Activated CD4-positive, alpha-beta memory T cell treated with anti-CD3 and anti-CD28 coated beads, Interleukin-2, amount 10 ng/mL, durations not matched to agents 7 days and 5 days (primary cell): ENCODE results near the gene SYCP3. TPM values are rescaled to one million over a fixed set of nuclear protein-coding genes. Genes with fewer than 3 reads are reported as not detected.

Source experiments
- CTCF ChIA-PET: fragments of 350-600 bp; sonication (Branson Sonifier 250); formaldehyde crosslinking; loops from one replicate; lab custom pipeline; 2021; ENCODE audit warnings: antibody characterized with exemption, inconsistent platforms; lab: Charles Lee
- POLR2A ChIA-PET: fragments of 350-600 bp; sonication (Branson Sonifier 250); formaldehyde crosslinking; loops from one replicate; lab custom pipeline; 2021; ENCODE audit warnings: antibody characterized with exemption; lab: Charles Lee
- DNase-seq: peaks from one replicate; pipeline ENCODE4 v3.0.0-alpha.2; 2020
- H3K27ac Mint-ChIP-seq: one replicate; pipeline ENCODE4 v1.8.0; 2021; ENCODE audit warnings: mild to moderate bottlenecking, mixed read lengths
- H3K27me3 Mint-ChIP-seq: one replicate; pipeline ENCODE4 v1.8.0; 2021; ENCODE audit warnings: mixed read lengths
- H3K36me3 Mint-ChIP-seq: one replicate; pipeline ENCODE4 v1.8.0; 2021; ENCODE audit warnings: low read depth, mixed read lengths
- H3K4me1 Mint-ChIP-seq: one replicate; pipeline ENCODE4 v1.8.0; 2021; ENCODE audit warnings: mixed read lengths
- H3K4me3 Mint-ChIP-seq: one replicate; pipeline ENCODE4 v1.8.0; 2021; ENCODE audit warnings: mild to moderate bottlenecking, mixed read lengths
- H3K9me3 Mint-ChIP-seq: one replicate; pipeline ENCODE4 v1.8.0; 2021; ENCODE audit warnings: mixed read lengths
- total RNA-seq, 2 experiments: library from RNA; stranded (reverse); gene quantifications; one replicate each; pipeline ENCODE4 v1.2.3, GENCODE V29; 2021

SYCP3 gene
- total RNA-seq = under 1 TPM; 0.28 to 0.30 TPM

DNA sequence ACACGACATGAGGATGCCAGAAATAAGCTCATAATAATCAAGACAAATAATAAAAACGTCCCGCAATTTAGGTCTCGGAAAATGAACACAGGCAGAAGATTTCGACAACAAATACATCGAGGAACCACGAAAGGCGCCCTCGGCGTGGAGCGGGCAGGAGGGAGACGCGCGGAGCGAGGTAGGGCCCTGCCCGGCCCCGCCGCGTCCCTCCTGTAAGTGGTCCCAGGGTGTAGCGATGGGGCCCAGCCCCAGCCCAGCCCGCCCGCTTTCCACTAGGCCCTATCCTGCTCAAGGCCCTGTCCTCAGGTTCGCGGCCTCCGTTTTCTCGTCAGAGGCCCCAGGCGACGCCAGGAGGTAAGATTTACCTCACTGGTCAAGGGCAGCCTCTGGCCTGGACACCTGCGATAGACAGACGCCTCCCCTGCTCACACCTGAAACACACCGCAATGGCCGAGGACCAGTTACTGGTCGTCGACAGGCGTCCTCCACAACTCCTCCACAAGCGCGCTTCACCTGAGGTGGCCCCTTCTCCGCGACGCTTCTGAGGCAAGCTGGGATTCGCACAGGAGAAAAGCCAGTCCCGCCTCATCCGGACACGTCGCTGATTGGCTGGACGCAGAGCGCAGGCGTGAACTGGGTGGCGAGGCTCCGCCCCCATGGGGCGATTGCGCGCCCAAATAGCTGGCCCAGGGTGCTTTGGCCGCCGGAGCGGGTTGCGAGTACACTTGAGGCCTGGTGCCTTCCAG, at the start of gene SYCP3:
TSS of gene SYCP3 (minus strand) at position 543 of the 746 bp plus-strand sequence. CDS start 1,527 bp downstream, outside the sequence.
- Mint-ChIP-seq H3K27me3 (no peaks in the 10 kb centered on the region), H3K27ac (no peak within 1 kb of the TSS), H3K9me3 (no peaks in the 10 kb centered on the region), H3K36me3 (peaks cover 19% of the 10 kb centered on the region), H3K4me1 (peaks cover 12% of the 10 kb centered on the region), H3K4me3 (no peak within 1 kb of the TSS)
- POLR2A ChIA-PET = no interaction called here
- DNase-seq = no peak
- CTCF ChIA-PET = no interaction called here

GRCh38 chr12:101785671-101786070, 46.4 kb upstream of the SYCP3 start:
- Mint-ChIP-seq H3K36me3 (peaks cover 42% of the 10 kb centered on the region), H3K9me3 (no peaks in the 10 kb centered on the region), H3K27me3 (no peaks in the 10 kb centered on the region), H3K4me3 (no peak overlapping the region), H3K4me1 (peaks cover 33% of the 10 kb centered on the region), H3K27ac (no peak overlapping the region)
- no peak for DNase-seq
- POLR2A ChIA-PET = interaction anchor here (1.1 kb wide), 1 partner anchor 43 kb away, joined by 4 read pairs; no protein-coding TSS in a partner anchor
- CTCF ChIA-PET = interaction anchor here (0.5 kb wide), 1 partner anchor 28 kb away, joined by 5 read pairs; no protein-coding TSS in a partner anchor

- ChIA-PET POLR2A (interaction anchor here (0.8 to 1.5 kb wide), 5 partner anchors 8 to 49 kb away, joined by 3 to 4 read pairs (median 3); partner anchors contain the start of gene GNPTAB), CTCF (interaction anchor here (0.7 to 1.4 kb wide), 3 partner anchors 34 to 46 kb away, joined by 4 to 5 read pairs (median 4); partner anchors contain the start of gene GNPTAB)
- Mint-ChIP-seq H3K4me1 (peaks cover 37% of the 10 kb centered on the region), H3K27ac (no peak overlapping the region), H3K27me3 (no peaks in the 10 kb centered on the region), H3K36me3 (peaks cover 44% of the 10 kb centered on the region), H3K4me3 (no peak overlapping the region), H3K9me3 (no peaks in the 10 kb centered on the region)
- DNase-seq = no peak
These were observed 45.1 kb upstream of the SYCP3 start for GRCh38 chr12:101784376-101784775.

DNA sequence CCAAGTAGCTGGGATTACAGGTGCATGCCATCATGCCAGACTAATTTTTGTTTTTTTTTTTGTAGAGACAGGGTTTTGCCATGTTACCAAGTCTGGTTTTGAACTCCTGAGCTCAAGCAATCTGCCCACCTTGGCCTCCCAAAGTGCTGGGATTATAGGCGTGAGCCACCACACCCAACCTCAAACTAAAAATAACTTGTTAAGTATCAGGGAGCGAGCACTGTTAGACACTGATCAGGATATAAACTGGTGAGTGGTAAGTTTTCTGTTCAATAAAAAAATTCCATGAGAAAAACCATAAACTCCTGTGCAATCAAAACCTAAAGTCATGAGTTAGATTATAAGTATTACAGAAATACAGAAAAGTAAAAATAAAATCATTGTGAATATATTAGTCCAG, 44.6 kb upstream of the SYCP3 start:
- Mint-ChIP-seq H3K4me1 (peaks cover 39% of the 10 kb centered on the region), H3K4me3 (no peak overlapping the region), H3K9me3 (no peaks in the 10 kb centered on the region), H3K27ac (no peak overlapping the region), H3K36me3 (peaks cover 43% of the 10 kb centered on the region), H3K27me3 (no peaks in the 10 kb centered on the region)
- POLR2A ChIA-PET = interaction anchor here (0.8 to 1.5 kb wide), 3 partner anchors 9 to 47 kb away, joined by 3 to 4 read pairs (median 3); partner anchors contain the start of gene GNPTAB
- no peak for DNase-seq
- CTCF ChIA-PET = interaction anchor here (1.0 to 1.4 kb wide), 2 partner anchors 40 to 47 kb away, joined by 4 to 5 read pairs; partner anchors contain the start of gene GNPTAB

DNA sequence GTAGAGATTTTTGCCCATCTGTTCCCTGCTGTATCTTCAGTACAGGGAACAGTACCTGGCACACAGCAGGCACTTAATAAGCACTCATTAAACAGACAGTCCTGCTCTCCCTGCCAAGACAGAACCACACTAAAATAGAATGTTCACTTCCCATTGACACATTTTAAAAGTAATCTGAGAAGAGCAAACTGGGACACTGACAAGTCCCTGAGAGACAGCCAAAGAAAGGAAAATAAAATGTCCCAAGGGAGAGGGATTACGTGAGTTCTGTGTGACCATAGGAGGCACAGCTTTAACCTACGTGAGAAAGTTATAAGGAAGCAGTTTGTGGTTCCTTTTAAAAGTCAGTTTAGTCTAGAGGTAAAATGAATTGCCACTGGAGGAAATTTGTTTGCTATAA, 43.9 kb upstream of the SYCP3 start:
- no peak for DNase-seq
- POLR2A ChIA-PET = interaction anchor here (1.5 kb wide), 1 partner anchor 9 kb away, joined by 4 read pairs; no protein-coding TSS in a partner anchor
- CTCF ChIA-PET = interaction anchor here (1.0 to 1.4 kb wide), 2 partner anchors 41 to 47 kb away, joined by 4 to 5 read pairs; partner anchors contain the start of gene GNPTAB
- Mint-ChIP-seq H3K4me1 (peaks cover 42% of the 10 kb centered on the region), H3K27me3 (no peaks in the 10 kb centered on the region), H3K36me3 (peaks cover 43% of the 10 kb centered on the region), H3K9me3 (no peaks in the 10 kb centered on the region), H3K4me3 (no peak overlapping the region), H3K27ac (no peak overlapping the region)

DNA sequence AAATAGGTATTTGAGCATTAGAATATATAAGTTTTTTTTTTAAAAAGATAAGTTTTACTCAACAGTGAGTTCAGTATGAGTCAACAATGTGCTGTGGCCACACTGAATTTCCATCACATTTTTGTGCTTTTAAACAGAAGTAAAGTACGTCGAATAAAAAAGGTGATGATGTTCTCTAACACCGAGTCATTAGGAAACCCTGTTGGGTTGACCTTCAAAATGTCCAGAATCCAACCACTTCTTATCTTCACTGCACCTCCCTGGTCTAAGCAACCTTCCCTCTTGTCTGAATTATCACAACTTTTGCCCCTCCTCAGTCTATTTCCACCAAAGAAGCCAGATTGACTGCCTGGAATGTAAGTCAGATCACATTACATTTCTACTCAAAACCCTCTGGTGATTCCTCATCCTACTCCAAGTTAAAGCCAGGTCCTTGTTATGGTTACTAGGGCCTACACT, 43.0 kb upstream of the SYCP3 start:
- CTCF ChIA-PET = interaction anchor here (2.5 to 6.5 kb wide), 2 partner anchors 10 to 11 kb away, joined by 8 to 31 read pairs; no protein-coding TSS in a partner anchor
- Mint-ChIP-seq H3K27me3 (no peaks in the 10 kb centered on the region), H3K9me3 (no peaks in the 10 kb centered on the region), H3K27ac (peak overlapping the region; percentile 0), H3K4me3 (no peak overlapping the region), H3K4me1 (peaks cover 49% of the 10 kb centered on the region), H3K36me3 (peaks cover 48% of the 10 kb centered on the region)
- no peak for DNase-seq
- POLR2A ChIA-PET = interaction anchor here (0.7 to 3.1 kb wide), 4 partner anchors 9 to 49 kb away, joined by 3 to 16 read pairs (median 4); partner anchors contain the start of gene GNPTAB

GRCh38 chr12:101781834-101782233, 42.6 kb upstream of the SYCP3 start:
- Mint-ChIP-seq H3K36me3 (peaks cover 53% of the 10 kb centered on the region), H3K27ac (peak overlapping the region; percentile 61), H3K27me3 (no peaks in the 10 kb centered on the region), H3K9me3 (no peaks in the 10 kb centered on the region), H3K4me1 (peaks cover 53% of the 10 kb centered on the region), H3K4me3 (no peak overlapping the region)
- ChIA-PET CTCF (interaction anchor here (0.9 to 6.5 kb wide), 5 partner anchors 10 to 58 kb away, joined by 4 to 42 read pairs (median 8); partner anchors contain the start of gene GNPTAB), POLR2A (interaction anchor here (0.7 to 3.1 kb wide), 4 partner anchors 10 to 49 kb away, joined by 3 to 16 read pairs (median 4); partner anchors contain the start of gene GNPTAB)
- no peak for DNase-seq

DNA sequence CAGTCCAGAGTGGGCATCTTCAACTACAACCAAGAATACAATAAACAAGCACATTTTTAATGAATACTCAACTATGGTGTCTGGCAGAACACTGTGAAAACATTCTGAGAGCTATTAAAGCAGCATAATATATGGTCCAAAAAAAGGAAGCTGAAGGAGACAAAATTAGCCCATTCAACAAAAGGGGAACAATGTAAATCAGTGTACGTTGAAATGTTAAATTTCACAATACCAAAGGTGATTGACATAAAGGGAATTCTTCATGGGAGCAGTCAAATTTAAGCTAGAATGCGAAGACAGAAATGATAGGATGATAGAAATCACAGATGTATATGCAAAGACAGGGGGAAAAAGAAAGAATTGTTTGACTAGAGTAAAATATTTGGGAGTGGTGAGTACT, 41.3 kb upstream of the SYCP3 start:
- ChIA-PET CTCF (interaction anchor here (0.7 to 6.5 kb wide), 7 partner anchors 9 to 421 kb away, joined by 3 to 42 read pairs (median 12); partner anchors contain the start of gene GNPTAB), POLR2A (interaction anchor here (0.9 to 3.1 kb wide), 5 partner anchors 8 to 47 kb away, joined by 3 to 16 read pairs (median 5); no protein-coding TSS in a partner anchor)
- no peak overlapping the region for H3K4me3 Mint-ChIP-seq
- peak overlapping the region; percentile 61 for H3K27ac Mint-ChIP-seq
- no peak for DNase-seq
- peaks cover 58% of the 10 kb centered on the region for H3K36me3 Mint-ChIP-seq
- no peaks in the 10 kb centered on the region for H3K27me3 Mint-ChIP-seq
- H3K9me3 Mint-ChIP-seq = no peaks in the 10 kb centered on the region
- peaks cover 53% of the 10 kb centered on the region for H3K4me1 Mint-ChIP-seq

DNA sequence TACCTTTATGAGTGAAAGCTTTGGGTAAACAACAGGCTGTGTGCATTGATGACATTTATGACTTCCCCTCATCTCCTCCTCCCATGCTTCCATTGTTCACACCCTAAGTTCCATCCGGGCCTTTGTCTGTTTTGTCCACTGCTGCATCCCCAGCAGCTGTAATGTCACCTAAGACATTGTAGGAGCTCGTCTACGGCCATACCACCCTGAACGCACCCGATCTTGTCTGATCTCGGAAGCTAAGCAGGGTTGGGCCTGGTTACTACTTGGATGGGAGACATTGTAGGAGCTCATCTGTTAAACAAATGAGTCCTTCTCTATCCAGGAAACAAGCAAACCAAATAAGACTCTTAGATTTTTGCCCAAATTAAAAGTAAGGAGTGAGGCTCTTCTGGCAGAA, 40.4 kb upstream of the SYCP3 start:
- CTCF ChIA-PET = interaction anchor here (0.6 to 6.5 kb wide), 8 partner anchors 8 to 61 kb away, joined by 3 to 42 read pairs (median 10); partner anchors contain the start of gene GNPTAB
- POLR2A ChIA-PET = interaction anchor here (0.9 to 3.1 kb wide), 6 partner anchors 7 to 48 kb away, joined by 3 to 16 read pairs (median 5); no protein-coding TSS in a partner anchor
- Mint-ChIP-seq H3K4me1 (peaks cover 55% of the 10 kb centered on the region), H3K4me3 (no peak overlapping the region), H3K36me3 (peaks cover 54% of the 10 kb centered on the region), H3K27ac (no peak overlapping the region), H3K9me3 (no peaks in the 10 kb centered on the region), H3K27me3 (no peaks in the 10 kb centered on the region)
- no peak for DNase-seq

GRCh38 chr12:101779200-101779599, 39.9 kb upstream of the SYCP3 start:
- Mint-ChIP-seq H3K36me3 (peaks cover 50% of the 10 kb centered on the region), H3K4me3 (no peak overlapping the region), H3K4me1 (peaks cover 55% of the 10 kb centered on the region), H3K27me3 (no peaks in the 10 kb centered on the region), H3K27ac (no peak overlapping the region), H3K9me3 (no peaks in the 10 kb centered on the region)
- ChIA-PET POLR2A (interaction anchor here (1.3 to 3.1 kb wide), 4 partner anchors 12 to 48 kb away, joined by 3 to 16 read pairs (median 6); no protein-coding TSS in a partner anchor), CTCF (interaction anchor here (0.6 to 6.5 kb wide), 7 partner anchors 14 to 61 kb away, joined by 3 to 42 read pairs (median 12); partner anchors contain the start of gene GNPTAB)
- no peak for DNase-seq

DNA sequence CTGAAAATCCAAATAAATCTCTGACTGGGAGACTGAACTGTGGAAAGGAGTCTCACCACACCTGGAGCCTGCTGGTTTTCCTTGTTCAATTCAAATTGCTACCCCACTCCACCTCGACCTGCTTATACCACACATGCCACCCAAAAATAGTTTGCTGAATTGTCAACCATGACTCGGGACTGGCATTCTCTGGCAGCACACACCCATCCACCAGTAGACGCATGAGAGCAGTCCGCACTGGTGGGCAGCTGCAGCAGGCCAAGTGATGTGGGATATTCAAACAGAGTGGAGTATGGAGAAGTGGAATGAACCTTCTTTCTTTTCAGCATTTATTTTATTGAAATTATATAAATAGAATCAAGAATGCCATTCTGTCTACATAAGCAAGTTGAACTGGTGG, 38.7 kb upstream of the SYCP3 start:
- ChIA-PET CTCF (interaction anchor here (1.2 to 6.5 kb wide), 4 partner anchors 15 to 61 kb away, joined by 3 to 39 read pairs (median 28); partner anchors contain the start of gene GNPTAB), POLR2A (interaction anchor here (3.1 kb wide), 1 partner anchor 52 kb away, joined by 16 read pairs; the partner anchor contains the start of gene GNPTAB)
- H3K27ac Mint-ChIP-seq = peak overlapping the region; percentile 16
- H3K9me3 Mint-ChIP-seq = no peaks in the 10 kb centered on the region
- H3K27me3 Mint-ChIP-seq = no peaks in the 10 kb centered on the region
- no peak overlapping the region for H3K4me3 Mint-ChIP-seq
- peaks cover 56% of the 10 kb centered on the region for H3K4me1 Mint-ChIP-seq
- H3K36me3 Mint-ChIP-seq = peaks cover 45% of the 10 kb centered on the region
- DNase-seq = no peak

GRCh38 chr12:101777485-101777884, 38.2 kb upstream of the SYCP3 start:
- Mint-ChIP-seq H3K27ac (no peak overlapping the region), H3K27me3 (no peaks in the 10 kb centered on the region), H3K4me1 (peaks cover 53% of the 10 kb centered on the region), H3K9me3 (no peaks in the 10 kb centered on the region), H3K36me3 (peaks cover 40% of the 10 kb centered on the region), H3K4me3 (no peak overlapping the region)
- no peak for DNase-seq
- POLR2A ChIA-PET = interaction anchor here (3.1 kb wide), 1 partner anchor 53 kb away, joined by 16 read pairs; the partner anchor contains the start of gene GNPTAB
- CTCF ChIA-PET = interaction anchor here (0.6 to 6.5 kb wide), 5 partner anchors 16 to 62 kb away, joined by 3 to 39 read pairs (median 25); partner anchors contain the start of gene GNPTAB
